Breast epithelium (tissue), 4 donors: ENCODE results near the gene TGFBI. TPM values are rescaled to one million over a fixed set of nuclear protein-coding genes. Genes with fewer than 3 reads are reported as not detected.

Experiments
- DNase-seq, 2 donors: peaks; one replicate each; pipeline ENCODE4 v3.0.0-alpha.2; 2019; ENCODE audit warnings: low spot score in 2 of 2
- H3K27ac ChIP-seq, 2 donors: fragments of 200-600 bp; sonication (generic) in 1 of 2; one replicate each; pipeline ENCODE4 v1.5.1; 2016 to 2019; ENCODE audit warnings: mild to moderate bottlenecking in 1 of 2
- H3K27me3 ChIP-seq, 2 donors: fragments of 200-600 bp; sonication (generic) in 1 of 2; one replicate each; pipeline versions ENCODE4 v1.5.1 to v1.6.0; 2017 to 2019; ENCODE audit warnings: control low read depth in 1 of 2, mild to moderate bottlenecking in 1 of 2
- H3K36me3 ChIP-seq: fragments of 200-600 bp; one replicate; pipeline ENCODE4 v1.5.1; 2019
- H3K4me1 ChIP-seq, 2 donors: fragments of 200-600 bp; sonication (generic); one replicate each; pipeline ENCODE4 v1.5.1; 2016 to 2019; ENCODE audit warnings: control low read depth in 1 of 2
- H3K4me3 ChIP-seq, 3 donors: fragments of 200-600 bp; sonication (generic); 1 replicate in 2 of 3; 2 replicates in 1 of 3; pipeline ENCODE4 v1.5.1; 2016 to 2019; ENCODE audit warnings: mild to moderate bottlenecking in 3 of 3, moderate library complexity in 2 of 3
- H3K9me3 ChIP-seq, 2 donors: fragments of 200-600 bp; sonication (generic) in 1 of 2; one replicate each; pipeline ENCODE4 v1.5.1; 2016 to 2019; ENCODE audit warnings: control low read depth in 1 of 2
- POLR2A ChIP-seq: fragments of 450-650 bp; IDR thresholded peaks from one replicate; pipeline ENCODE4 v1.6.1; 2016; ENCODE audit warnings: antibody characterized with exemption, mild to moderate bottlenecking, moderate library complexity
- POLR2AphosphoS5 ChIP-seq, 3 donors: sonication (generic); formaldehyde crosslinking; IDR thresholded peaks; one replicate each; pipeline ENCODE4 v1.6.1; 2017; ENCODE audit warnings: antibody characterized with exemption in 3 of 3
- intact Hi-C: fragments of 100-400 bp; cut with DNase I; formaldehyde crosslinking; loops from one replicate; pipeline ENCODE4 v1.15.1; 2023; ENCODE audit warnings: low total_unique reads
- total RNA-seq, 3 donors: library from RNA; depleted of rRNA; stranded (reverse); fragments of >200 nt; gene quantifications; one replicate each; pipeline ENCODE4 v1.1.0, GENCODE V29; 2016
- TF ChIP-seq, protein P1 (sequence below), 3 donors: fragments of 450-650 bp; IDR thresholded peaks; one replicate each; pipeline ENCODE4 v1.5.1; 2016 to 2017; ENCODE audit warnings: antibody characterized with exemption in 3 of 3, mild to moderate bottlenecking in 3 of 3, moderate library complexity in 3 of 3

TGFBI gene
- total RNA-seq, 3 donors from 2014 or later = 40.4 to 145 (median 45.2) TPM

DNA sequence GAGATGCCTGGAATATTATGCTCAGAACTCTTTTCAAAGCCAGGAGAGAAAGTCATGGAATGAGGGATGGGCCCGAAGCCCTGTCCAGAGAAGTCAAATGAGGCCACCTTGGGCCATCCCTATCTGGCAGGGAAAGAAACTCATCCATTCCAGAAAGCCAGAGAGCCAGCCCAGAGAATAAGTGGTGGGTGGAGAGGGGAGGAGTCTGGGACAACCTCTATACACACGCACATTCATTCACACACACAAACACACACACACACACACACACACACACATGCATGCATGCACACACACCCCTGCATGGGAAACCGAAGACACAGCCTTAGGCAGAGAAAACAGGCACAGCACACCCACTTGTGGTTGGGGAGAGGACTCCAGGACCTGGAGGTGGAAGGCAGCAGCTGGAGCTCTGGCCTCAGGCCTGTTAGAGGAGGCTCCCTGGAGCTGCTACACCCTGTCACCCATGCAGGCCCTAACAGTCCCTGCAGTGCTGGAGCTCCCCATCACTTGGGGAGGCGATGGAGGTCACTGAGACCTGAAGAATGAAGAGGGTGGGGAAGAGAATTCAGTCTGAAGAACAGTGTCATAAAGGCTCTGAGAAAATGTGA is 38.0 kb downstream of the TGFBI start:
- H3K27me3 ChIP-seq = no peaks in the 10 kb centered on the region
- intact Hi-C loops = no loop called here
- no peak for DNase-seq
- no peaks in the 10 kb centered on the region for H3K36me3 ChIP-seq
- H3K9me3 ChIP-seq = no peaks in the 10 kb centered on the region
- no peak overlapping the region for H3K4me3 ChIP-seq
- H3K27ac ChIP-seq = peak overlapping the region in 1 of 2 donors; percentile 38
- TF ChIP-seq POLR2AphosphoS5 (IDR thresholded peaks at IDR 0.05) = no peak
- TF ChIP-seq, protein P1, sequence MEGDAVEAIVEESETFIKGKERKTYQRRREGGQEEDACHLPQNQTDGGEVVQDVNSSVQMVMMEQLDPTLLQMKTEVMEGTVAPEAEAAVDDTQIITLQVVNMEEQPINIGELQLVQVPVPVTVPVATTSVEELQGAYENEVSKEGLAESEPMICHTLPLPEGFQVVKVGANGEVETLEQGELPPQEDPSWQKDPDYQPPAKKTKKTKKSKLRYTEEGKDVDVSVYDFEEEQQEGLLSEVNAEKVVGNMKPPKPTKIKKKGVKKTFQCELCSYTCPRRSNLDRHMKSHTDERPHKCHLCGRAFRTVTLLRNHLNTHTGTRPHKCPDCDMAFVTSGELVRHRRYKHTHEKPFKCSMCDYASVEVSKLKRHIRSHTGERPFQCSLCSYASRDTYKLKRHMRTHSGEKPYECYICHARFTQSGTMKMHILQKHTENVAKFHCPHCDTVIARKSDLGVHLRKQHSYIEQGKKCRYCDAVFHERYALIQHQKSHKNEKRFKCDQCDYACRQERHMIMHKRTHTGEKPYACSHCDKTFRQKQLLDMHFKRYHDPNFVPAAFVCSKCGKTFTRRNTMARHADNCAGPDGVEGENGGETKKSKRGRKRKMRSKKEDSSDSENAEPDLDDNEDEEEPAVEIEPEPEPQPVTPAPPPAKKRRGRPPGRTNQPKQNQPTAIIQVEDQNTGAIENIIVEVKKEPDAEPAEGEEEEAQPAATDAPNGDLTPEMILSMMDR (IDR thresholded peaks at IDR 0.05) = peak in 1 of 3 donors; percentile 14
- H3K4me1 ChIP-seq = no peaks in the 10 kb centered on the region

DNA sequence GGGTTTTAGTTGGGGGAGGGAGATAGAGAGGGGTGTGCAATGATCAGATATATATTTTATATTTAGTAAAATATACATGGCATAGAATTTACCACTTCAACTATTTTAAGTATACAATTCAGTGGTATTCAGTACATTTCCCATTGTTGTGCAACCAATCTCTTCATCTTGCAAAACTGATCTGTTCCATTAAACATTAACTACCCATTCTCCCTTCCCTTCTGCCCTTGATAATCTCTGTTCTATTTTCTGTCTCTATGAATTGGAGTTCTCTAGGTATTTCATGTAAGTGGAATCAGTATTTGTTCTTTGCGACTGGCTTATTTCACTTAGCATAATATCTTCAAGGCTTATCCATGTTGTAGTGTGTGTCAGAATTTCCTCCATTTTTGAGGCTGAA is 38.6 kb downstream of the TGFBI start:
- H3K4me3 ChIP-seq = no peak overlapping the region
- no peaks in the 10 kb centered on the region for H3K4me1 ChIP-seq
- intact Hi-C loops = no loop called here
- no peaks in the 10 kb centered on the region for H3K27me3 ChIP-seq
- no peaks in the 10 kb centered on the region for H3K36me3 ChIP-seq
- no peak for TF ChIP-seq POLR2A
- no peak for TF ChIP-seq POLR2AphosphoS5 (IDR thresholded peaks at IDR 0.05)
- TF ChIP-seq, protein P1 (IDR thresholded peaks at IDR 0.05) = no peak
- peak overlapping the region in 1 of 2 donors; percentile 4 for H3K27ac ChIP-seq
- DNase-seq = no peak
- H3K9me3 ChIP-seq = no peaks in the 10 kb centered on the region

DNA sequence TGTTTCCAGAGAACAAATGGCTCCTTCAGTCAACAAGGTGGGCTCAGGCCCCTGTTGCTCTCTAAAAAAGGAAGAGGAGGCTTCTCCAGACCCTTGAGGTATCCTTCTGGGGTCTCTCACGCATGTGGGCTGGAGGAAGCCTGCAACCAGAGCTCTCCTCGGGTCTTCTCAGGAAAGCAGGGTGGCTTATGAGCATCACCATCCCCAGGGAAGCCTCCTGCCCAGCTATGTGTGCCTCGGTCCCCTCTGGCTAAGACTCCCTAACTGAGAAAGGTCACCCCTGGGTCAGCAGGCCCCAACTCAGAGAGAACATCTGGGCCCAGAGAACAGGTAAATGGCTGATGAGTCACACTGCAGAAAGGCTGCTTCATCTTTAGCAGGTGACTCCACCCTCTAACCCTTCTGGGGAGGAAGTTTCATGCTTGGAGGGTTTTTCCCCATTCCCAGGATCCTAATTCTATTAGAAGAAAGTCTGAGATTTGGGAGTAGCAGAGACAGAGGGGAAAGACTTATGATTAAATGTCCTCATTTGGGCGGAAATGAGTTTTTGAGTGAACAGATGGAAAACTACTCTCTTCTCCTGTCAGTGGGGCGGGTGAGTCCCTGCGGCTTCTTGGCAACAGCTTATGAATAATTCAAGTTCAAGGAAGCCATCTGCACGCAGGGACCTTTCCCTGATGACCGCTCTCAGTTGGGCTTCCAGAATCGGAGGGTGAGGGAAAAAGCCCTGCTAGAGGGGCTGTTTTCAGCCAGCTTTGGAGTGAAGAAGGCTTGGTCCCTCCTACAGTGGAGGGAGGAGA is 41.9 kb downstream of the TGFBI start:
- intact Hi-C loops = no loop called here
- TF ChIP-seq, protein P1 (IDR thresholded peaks at IDR 0.05) = no peak
- TF ChIP-seq POLR2A (no peak), POLR2AphosphoS5 (IDR thresholded peaks at IDR 0.05) (no peak)
- H3K9me3 ChIP-seq = no peaks in the 10 kb centered on the region
- no peak overlapping the region for H3K4me3 ChIP-seq
- no peaks in the 10 kb centered on the region for H3K4me1 ChIP-seq
- H3K27me3 ChIP-seq = no peaks in the 10 kb centered on the region
- H3K36me3 ChIP-seq = no peaks in the 10 kb centered on the region
- no peak overlapping the region for H3K27ac ChIP-seq
- DNase-seq = no peak

DNA sequence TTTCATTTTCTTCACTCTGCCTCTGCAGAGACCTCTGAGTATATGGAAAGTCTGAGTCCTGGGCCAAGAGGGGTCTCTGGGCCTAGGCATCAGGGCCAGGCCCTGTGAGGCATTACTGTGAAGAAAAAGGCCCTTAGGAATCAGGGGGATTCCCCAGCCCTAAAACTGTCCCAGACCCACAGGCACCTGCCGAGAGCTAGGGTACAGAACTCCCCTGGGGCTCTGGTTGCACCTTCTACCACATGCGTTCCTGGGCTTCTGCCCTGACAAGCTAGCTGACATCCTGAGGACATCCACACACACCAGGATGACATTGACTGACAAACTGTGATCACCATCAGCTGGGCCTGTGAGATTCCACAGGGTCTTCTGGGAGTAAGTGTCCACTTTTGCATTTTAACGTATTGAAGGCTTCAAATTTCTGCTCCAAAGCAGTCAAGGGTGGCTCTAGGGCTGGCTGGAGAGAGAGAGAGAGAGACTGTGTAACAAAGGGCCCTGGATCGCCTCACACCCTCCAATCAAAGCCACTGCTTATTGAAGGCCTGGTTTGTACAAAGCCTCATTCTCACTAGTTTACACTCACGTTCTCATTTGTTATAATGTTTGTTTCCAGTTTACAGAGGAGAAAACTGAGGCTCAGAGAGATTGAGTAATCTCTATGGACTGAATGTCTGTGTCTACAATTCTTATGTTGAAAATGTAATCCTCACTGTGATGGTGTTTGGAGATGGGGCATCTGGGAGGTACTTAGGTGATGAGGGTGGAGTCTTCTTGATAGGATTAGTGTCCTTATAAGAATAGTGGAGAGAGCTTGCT is 45.1 kb downstream of the TGFBI start:
- Histone ChIP-seq H3K27me3 (no peaks in the 10 kb centered on the region), H3K4me1 (no peaks in the 10 kb centered on the region), H3K9me3 (no peaks in the 10 kb centered on the region), H3K27ac (no peak overlapping the region), H3K4me3 (no peak overlapping the region), H3K36me3 (no peaks in the 10 kb centered on the region)
- intact Hi-C loops = no loop called here
- TF ChIP-seq POLR2A = no peak
- TF ChIP-seq POLR2AphosphoS5 (IDR thresholded peaks at IDR 0.05) = no peak
- TF ChIP-seq, protein P1 (IDR thresholded peaks at IDR 0.05) = no peak
- no peak for DNase-seq
